GM19025 (cell line): ENCODE results near the gene TEX101.

Source experiments
- ATAC-seq: cut with Tn5 transposase; IDR thresholded peaks from one replicate; pipeline ENCODE4 v1.9.1; 2021; ENCODE audit warnings: mild to moderate bottlenecking, low read depth, moderate library complexity; ENCODE audit not compliant: unreplicated experiment

Gene TEX101

DNA sequence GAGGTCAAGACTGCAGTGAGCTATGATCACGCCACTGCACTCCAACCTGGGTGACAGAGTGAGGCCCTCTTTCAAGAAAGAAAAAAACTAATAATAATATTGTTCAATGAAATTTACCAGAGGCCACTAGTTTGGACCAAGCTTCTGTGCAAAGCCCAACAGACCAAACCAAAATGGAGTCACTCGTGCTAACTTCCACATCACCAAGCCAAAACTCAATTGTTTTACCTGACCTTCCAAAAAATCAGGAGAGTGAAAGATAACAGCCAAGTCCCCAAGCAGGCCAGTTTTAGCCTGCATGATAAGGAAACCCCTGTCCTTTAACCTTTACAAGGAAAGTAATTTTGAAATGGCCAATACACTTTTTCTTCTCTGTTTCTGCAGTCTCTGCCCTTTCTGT, 30.7 kb downstream of the TEX101 start:
- no peak for ATAC-seq

DNA sequence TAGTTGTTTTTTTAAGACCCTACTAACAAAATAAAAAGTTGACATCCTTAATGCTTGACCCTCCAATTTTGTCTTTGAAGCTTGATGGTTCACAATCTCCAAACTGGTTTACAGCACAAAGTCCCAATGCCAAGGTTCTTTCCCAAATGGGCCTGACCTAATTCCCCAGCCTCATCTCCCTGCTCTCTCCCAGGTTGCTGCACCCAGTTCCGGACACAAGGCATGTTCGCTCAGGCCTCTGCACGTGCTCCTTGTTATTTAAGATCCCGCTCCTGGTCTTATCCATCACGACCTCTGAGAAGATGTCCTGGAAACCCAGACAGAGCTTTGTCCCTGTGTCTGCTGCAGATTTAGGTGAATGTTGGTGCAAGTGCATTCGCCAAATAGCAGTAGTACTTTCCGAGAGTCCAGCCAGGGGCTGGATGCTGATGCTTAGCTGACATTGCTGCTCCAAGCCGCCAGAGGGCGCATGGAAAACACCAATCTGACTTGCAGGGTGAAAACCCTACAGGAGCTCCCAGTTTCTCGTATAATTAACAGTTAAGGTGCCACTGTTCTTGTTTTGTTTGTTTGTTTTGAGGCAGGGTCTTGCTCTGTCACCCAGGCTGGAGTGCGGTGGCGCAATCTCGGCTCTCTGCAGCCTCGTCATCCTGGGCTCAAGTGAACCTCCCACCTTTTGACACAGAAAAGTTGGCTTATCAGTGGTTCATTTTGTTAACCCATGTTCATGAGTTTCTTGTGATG, 32.2 kb downstream of the TEX101 start:
- no peak for ATAC-seq

DNA sequence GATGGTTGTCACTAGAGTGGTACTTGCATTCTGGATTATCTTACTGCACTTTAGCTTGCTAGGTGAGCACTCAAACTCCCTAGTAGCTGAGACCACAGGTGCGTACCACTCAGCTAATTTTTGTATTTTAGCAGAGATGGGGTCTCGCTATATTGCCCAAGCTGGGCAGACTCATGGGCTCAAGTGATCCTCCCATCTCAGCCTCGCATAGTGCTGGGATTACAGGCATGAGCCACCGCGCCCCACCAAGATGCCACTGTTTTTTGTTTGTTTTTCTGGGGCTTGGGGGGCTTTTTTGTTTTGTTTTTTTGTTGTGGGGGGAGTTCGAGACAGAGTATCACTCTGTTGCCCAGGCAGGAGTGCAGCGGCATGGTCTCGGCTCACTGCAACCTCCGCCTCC, 33.0 kb downstream of the TEX101 start:
- ATAC-seq, result no peak

DNA sequence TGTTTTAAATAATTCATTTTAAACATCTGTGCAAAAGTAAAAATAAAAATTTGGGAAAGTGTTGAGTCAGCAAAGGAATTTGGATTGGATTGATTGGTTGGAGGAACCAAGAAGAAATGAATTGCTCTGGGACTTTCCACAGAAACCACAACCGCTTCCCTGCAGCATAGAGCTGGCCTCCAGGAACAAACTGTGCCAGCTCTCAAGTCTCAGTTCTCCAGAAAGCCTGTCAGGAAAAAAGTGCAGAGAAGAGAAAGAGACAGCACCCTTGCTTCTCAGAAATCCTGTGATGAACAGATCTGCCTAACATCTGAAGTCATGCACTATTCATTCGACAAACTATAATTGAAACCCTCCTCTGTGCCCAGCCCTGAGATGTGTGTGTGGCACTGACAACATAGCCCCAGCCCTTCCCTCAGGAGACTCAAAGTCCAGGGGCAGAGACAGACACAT, 35.9 kb downstream of the TEX101 start:
- ATAC-seq, result no peak

DNA sequence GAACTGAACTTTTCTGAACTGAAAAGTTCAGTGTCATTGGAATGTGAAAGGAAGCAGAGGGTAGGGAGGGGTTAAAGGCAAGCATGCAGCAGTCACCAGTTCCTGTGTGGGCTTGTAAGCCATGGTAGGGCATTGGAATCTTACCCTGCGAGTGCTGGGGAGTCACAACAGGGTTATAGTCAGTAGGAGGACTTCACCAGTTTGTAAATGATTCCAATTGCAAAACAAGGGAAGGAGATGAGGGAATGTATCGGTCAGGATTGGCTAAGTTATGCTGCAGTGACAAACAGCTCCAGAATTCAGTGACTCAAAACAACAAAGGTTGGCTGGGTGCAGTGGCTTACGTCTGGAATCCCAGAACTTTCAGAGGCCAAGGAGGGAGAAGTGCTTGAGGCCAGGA, 37.9 kb downstream of the TEX101 start:
- ATAC-seq, result no peak

DNA sequence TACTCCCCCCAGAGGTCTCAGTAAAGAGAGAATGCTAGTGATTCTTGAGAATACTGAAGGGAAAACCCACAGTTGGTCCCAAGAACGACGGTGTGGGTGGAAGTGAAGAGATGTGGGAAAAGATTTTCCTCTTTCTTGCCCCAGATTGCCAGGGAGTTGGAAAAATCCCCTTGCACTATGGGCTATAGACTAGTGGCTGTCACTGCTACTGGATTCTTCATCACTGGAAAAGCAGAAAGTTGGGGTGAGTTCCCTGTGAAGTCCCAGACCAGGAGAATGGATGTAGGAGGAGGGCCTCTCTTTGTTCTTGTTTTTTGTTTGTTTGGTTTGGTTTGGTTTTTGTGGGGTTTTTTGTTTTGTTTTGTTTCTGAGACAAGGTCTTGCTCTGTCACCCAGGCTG, 39.3 kb downstream of the TEX101 start:
- ATAC-seq, result no peak

DNA sequence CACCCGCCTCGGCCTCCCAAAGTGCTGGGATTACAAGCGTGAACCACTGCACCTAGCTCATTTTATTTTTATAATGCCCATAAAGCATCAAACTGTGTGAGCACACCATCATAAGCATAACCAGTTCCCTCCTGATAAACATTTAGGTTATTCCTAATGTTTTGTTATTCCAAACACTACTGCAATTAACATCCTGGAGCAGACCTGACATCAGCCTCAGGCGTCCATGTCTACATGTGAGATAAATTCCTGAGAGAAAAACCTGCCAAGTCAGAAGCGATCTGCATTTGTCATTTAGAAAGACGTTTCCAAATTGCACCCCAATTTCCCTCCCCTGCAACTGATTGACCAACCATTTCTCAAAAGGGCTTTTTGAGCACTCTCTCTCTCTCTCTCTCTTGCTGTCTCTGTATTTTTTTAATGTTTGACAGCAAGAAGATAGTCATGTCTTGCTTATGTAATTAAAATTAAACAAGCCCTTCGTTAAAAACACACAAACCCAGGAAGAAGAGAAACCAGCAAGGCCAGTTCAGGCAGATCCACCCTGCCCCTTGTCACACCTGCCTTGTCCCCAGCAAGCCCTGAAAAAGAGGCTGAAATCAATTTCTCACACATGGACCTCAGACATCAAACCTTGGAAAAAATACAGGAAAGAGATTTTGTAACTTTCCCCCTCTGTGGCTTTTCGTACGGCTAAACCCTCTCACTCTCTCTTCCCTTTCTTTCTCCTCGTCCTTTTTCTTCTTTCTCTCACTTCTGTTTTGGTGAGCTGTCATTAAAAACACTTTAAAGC, 40.8 kb downstream of the TEX101 start:
- ATAC-seq, result no peak

DNA sequence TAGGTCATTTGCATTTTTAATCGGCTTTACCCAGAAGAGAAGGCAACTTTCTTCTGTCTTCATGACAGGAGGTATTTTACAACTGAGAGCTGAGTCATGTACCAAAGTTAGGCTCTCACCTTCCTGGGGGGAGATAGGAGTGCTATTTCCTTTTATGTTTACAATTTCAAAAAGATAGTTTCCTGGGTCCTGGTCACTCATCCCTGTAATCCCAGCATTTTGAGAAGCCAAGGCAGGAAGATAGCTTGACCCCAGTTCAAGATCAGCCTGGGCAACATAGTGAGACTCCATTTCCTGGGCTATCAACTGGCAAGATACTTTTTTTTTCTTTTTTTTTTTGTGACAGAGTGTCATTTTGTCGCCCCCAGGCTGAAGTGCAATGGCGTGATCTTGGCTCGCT, 43.1 kb downstream of the TEX101 start:
- no peak for ATAC-seq

DNA sequence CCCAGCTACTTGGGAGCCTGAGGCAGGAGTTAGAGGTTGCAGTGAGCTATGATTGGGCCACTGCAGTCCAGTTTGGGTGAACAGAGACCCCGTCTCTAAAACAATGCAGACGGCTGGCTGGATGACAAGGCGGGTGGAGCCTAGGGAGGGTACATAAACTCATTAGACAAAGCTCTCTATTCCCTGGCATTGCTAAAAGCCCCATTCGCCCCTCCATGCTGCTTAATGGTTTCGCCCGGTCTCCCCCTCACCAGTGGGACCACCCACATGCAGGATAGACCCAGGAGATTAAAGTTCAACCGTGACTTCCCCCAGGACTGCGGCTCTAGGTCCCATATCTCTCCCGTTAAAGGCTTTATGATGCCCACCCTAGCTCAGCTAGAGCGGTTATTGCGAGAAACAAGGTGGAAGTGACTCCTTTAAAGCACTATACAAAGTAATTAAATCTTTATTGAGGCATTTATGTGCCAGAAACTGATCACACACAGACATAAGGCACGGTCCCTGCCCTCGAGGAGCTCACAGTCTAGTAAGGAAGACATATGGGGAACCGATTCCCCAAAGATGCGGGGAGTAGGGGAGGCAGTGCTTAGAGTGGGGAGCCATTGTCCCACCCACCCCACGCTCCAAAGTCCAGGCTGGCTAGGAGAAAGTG, 45.8 kb downstream of the TEX101 start:
- ATAC-seq, result no peak

DNA sequence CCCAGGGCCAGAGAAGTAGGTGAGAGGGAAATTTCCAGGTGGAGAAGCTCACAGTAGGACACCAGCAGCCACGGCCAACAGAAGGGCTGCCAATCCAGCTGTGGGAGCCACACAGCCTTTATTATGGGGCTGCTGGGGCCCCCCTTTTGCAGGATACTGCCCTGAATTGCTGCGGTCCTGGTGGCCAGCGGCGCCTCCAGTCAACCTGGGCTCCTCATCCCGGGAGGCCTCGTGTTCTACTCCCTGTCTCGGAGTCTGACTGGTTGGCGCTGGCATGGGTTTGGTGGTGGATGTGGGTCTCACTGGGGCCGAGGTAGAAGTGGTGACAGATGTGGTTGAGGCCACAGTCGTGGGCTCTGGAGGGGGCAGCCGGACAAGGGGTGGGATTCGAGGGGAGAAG, 46.6 kb downstream of the TEX101 start:
- ATAC-seq, result no peak

DNA sequence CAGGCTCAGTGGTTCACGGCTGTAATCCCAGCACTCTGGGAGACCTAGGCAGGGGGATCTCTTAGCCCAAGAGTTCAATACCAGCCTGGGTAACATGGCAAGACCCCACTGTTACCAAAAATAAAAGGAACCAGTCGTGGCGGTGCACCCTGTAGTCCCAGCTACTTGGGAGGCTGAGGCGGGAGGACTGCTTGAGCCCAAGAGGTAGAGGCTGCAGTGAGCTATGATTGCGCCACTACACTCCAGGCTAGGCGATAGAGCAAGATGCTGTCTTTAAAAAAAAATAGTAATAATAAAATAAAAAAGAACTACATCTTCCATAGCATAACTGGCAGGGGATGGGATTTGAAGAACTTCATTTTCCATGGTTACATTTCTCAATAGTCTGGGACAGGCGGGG, 47.7 kb downstream of the TEX101 start:
- ATAC-seq, result no peak

DNA sequence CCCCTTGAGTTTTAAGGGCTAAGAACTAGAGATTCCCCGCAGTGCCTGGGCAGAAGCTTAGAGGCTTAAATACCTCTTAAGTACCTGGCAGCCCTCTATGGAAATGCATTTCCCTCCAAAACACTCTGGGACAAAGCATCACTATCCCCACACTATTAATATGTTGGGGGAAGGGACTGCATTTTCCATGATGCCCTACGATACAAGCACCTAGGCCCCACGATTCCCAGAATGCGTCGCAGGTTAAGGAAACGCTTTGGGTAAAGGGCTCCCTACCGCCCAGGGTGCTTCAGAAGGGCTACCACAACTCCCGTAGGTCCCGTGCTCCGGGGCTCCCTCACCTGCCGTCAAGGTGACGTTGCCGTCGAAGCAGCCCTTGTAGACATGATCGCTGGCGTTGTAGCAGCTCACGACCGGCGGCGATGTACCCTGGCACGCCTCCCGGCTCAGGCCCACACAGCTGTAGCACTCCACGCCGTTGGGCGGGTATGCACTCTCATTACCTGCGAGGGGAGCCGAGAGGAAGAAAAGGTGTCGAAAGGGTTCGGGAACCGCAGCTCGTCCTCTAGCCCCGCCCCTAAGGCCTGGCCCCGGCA, 48.2 kb downstream of the TEX101 start:
- ATAC-seq, result no peak

DNA sequence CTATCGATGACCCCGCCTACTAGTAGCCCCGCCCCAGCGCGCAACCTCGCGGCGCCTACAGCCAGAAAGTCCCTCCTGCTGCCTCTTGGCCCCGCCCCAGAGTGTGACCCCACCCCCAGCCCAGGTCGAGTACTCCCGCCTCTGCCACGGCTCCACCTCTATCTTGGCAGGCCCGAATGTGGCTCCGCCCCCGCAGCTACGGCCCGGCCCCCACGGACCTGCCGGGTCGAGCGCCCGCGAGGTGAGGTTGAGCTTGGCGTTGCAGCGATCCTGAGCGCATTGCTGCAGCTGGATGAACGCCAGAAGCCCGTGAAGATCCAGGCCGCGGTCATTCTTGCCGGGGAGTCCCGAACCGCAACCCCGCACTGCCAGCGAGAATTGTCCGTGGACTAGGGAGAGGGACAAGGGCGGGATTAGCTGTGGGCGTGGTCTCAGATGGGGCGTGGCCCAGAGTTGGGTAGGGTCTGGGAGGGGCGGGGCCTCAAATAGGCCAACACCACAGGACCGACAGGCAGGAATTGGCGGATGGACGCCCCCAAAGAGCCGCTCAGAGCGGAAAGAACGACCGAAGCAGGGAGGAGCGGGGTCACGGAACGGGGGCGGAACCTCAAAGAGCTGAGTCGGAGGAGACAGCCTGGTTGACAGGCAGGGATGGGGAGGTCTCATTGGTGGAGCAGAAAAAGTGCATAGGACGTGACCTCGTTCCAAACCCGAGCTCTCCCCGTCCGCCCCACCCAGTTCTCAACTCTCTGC, 48.9 kb downstream of the TEX101 start:
- peak; percentile 87 for ATAC-seq

DNA sequence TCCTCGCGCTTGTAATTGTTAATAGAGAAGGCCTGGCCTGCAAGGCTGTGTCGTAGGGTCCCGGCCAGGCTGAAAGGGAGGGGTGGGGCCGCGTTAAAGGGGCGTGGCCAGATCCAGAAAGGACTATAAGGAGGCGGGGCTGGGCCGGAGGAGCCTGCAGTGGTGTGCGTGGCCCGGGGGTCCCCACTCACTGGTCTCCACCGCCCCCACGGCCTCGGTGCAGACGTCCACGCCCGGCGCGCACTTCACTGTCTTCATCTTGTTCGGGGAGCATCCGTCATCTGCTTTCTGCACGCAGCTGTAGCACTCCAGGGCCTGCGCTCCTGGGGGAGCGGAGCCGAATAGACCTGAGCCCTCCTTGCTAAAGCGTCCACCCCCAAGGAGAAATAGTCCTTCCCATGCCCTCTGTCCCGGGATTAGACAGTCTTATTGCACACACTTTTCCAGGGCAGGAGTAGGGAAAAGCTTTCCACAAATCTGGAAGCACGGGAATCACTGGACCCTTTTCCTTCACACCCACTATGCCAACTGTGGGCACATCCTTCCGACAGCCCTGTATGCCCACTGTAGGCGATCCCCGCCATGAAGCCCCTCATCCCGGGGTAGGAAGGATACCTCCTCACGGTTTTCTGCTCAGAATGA, 49.6 kb downstream of the TEX101 start:
- ATAC-seq, result peak; percentile 27

DNA sequence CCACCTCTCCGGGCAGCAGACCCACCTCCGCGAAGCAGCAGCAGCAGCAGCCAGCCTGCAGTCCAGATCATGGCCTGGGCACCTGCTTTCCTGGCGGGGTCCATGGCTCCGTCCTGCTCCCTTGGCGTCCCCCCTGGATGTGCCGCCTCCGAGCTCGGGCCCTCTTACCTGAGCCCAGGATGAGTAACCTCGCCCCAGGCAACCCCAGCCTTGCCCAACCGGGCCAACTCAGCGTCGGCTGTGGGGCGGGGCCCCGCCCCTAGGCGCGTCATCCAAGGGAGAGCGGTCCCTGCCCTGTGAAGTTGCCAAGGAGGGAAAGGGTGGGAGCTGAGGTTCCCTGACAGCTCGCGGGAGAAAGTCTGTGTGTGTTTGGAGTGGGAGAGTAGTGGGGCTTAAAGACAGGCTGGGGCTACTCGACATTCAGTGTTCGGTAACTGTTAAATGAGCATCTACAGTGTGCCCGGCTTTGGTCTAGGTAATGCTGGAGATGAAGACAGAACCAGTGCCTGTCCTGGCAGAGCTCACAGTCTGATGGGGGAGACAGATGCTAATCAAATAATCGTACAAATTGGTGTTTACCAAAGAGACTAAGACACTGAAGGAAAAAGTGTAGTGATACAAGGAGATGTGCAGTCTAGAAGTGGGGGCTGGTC, 50.9 kb downstream of the TEX101 start, which contains the start of gene LYPD3:
TSS of gene LYPD3 (minus strand) at position 141 of the 653 bp plus-strand sequence. CDS start at position 104, 37 bp downstream.
- no peak for ATAC-seq

DNA sequence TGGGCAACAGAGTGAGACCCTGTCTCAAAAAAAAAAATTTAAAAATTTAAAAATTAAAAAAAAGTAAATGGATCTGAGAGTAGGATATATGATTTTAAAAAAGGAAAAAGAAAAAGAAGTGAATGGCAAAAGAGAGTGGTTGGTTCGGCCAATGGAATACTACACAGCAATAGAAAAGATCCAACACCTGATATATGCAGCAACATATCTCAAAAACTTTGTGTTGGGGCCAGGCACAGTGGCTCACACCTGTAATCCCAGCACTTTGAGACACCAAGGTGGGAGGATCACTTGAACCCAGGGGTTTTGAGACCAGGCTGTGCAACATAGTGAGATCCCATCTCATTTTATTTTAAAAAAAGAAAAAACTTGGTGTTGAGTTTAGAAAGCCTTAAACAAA, 52.1 kb downstream of the TEX101 start:
- ATAC-seq, result no peak

DNA sequence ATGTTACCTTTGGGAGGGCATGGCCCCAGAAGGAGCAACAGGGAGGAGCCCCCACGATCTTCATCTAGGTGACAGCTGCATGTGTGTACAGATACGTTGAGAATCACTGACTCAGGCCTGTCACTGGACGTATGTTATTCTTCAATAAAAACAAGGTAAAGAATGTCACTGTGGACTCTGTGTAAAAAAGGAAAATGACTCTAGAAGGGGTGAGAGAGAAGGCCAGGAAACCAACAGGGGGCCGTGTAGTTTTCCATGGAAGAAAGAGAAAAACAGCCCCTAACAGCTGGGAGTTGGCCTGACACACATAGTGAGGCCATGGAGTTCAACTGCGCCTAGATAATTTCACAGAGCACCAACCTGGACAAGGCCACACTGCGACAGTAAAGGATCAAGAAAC, 52.6 kb downstream of the TEX101 start:
- no peak for ATAC-seq

DNA sequence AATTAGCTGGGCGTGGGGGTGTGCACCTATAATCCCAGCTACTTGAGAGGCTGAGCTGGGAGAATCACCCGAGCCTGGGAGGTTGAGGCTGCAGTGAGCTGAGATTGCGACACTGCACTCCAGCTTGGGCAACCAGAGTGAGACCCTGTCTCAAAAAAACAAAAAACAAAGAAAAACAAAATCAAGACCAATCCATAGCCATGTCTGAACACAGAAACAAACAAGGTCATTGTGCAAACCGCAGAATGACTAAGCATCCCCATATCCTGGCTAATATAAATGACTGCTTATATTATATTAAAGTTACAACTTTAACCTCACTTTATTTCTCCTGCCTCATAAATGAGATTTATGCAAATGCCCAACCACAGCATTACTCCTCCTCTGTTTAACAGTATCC, 53.0 kb downstream of the TEX101 start:
- ATAC-seq, result no peak
